ENCODE data around the gene FUT3.

GRCh38 chr19:5867201-5868136, 16.2 kb upstream of the FUT3 start:
- TF ChIP-seq, protein P1, sequence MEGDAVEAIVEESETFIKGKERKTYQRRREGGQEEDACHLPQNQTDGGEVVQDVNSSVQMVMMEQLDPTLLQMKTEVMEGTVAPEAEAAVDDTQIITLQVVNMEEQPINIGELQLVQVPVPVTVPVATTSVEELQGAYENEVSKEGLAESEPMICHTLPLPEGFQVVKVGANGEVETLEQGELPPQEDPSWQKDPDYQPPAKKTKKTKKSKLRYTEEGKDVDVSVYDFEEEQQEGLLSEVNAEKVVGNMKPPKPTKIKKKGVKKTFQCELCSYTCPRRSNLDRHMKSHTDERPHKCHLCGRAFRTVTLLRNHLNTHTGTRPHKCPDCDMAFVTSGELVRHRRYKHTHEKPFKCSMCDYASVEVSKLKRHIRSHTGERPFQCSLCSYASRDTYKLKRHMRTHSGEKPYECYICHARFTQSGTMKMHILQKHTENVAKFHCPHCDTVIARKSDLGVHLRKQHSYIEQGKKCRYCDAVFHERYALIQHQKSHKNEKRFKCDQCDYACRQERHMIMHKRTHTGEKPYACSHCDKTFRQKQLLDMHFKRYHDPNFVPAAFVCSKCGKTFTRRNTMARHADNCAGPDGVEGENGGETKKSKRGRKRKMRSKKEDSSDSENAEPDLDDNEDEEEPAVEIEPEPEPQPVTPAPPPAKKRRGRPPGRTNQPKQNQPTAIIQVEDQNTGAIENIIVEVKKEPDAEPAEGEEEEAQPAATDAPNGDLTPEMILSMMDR (IDR thresholded peaks at IDR 0.05) = no peak
- no peak for TF ChIP-seq POLR2A (IDR thresholded peaks at IDR 0.05)

All from vagina (tissue), 2 donors.